Stimulated activated CD4-positive, alpha-beta T cell treated with anti-CD3 and anti-CD28 coated beads, Interleukin-15, amount 100 ng/mL, for 24 hours (primary cell): ENCODE results near the gene IGF1R.

Experiments
- DNase-seq: peaks from one replicate; pipeline ENCODE4 v3.0.0-alpha.2; 2020

The IGF1R gene

DNA sequence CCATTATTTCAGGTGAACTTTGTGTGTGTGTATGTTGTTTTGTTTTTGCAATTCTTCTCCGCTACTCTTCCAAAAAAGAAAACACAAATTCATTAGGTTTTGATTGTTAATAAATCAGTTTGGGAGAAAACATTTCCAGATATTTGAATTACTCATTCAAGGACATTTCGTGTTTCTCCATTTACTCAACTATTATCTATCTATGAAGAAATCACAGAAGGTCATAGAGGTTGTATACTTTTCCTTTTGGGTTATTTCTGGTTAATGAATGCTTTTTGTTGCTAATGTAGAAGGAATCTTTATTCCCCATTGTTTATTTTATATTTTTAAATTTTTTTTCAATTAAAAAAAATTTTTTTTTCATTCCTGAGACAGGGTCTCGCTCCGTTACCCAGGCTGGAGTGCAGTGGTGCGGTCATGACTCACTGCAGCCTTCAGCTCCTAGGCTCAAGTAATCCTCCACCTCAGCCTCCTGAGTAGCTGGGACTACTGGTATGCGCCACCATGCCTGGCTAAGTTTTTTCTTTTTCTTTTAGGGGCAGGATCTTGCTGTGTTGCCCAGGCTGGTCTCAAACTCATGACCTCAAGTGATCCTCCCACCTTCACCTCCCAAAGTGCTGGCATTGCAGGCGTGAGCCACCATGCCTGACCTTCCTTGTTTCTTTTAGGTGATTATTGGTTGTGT is 28.4 kb downstream of the IGF1R start:
- DNase-seq = no peak

DNA sequence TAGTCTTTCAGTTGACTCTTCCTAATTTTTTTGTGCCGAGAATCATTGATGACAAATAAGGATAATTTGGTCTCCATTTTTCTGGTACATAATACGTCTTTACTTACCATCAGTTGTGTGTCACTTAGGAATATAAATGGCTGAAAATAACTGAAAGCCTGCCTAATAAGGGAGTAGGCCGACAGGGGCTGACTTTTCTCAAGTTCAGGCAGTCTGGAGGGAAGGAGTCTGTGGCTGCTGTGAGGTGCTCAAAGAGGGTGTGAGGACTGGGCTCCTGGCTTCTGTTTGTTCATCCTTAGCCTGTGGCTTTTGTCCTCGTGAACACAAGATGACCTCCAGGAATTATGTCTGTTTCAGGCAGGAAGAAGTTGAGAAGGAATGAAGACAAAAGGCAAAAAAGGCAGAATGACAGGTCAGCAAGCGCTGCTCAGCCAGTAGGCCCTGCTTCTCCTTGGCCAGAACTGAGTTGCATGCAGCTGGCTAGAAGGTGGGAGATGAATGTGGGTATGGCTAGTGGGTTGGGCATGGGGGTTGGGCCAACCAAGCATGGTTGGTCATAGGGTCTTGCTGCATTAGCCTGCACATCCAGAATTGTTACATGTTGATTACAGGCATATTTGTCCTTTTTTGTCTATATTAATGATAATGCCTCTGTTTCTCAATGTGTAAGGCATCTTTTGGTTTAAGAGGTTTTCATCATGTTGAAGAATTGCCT is 29.2 kb downstream of the IGF1R start:
- no peak for DNase-seq

DNA sequence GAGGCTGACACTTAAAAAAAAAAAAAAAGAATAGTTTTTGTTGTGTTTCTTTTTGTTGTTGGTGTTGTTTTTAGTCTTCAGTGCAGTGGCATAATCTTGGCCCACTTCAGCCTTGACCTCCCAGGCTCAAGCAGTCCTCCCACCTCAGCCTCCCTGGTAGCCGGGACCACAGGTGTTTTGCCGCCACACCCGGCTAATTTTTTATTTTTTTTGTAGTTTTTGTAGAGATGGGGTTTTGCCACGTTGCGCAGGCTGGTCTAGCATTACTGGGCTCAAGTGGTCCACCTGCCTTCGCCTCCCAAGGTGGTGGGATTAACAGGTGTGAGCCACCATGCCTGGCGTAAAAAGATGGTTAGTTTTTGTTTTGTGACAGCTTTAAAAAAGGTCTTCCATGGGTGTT is 30.1 kb downstream of the IGF1R start:
- no peak for DNase-seq

DNA sequence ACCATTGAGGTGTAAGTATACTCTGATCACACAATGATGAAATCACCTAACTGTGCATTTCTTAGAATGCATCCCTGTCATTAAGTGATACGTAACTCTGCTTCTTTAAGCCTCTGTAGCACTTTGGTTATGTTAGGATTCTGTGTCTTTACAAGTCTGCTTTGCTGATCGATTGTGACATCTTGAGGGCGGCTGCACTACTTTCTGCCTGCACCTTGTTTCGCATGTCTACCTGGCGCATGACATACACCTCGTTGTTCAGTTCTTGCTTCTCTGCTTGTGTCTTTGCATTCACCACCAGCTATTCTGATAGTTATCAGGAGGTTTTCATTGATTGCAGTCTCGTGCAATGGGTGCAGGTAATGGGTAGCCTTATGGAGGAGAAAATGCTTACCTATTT is 32.7 kb downstream of the IGF1R start:
- DNase-seq = no peak

DNA sequence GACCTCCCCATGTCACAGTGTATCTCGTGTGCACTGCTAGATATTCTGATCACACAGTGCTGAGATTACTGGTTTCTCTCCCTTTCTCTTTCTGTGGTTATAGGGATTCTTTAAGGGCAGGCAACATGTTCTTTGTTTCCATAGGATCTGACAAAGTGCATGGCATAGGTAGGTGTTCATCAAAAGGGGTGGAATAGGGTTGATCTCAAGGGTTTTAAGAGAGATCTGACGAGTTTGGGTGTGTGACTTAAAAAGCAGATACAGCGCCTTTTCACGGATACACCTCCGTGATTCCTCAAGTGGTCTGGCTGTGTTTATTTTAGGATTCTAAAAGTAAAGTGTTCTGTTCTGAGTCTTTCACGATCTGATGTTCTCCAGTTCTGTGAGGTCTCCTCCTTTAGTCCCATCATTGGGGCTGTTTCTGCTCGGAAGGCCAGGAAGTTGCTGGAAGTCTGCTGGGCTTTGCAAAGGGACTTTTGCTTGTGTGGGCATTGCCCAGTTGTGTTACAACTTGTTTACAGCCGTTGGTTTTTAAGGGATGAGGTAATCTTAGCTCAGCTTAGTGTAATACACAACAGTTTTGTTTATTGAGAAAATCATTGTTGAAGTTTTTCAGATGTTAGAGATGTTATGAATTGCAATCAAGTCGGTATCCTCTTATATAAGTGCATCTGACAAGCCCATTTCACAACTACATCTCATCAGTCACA is 34.8 kb downstream of the IGF1R start:
- DNase-seq = no peak

DNA sequence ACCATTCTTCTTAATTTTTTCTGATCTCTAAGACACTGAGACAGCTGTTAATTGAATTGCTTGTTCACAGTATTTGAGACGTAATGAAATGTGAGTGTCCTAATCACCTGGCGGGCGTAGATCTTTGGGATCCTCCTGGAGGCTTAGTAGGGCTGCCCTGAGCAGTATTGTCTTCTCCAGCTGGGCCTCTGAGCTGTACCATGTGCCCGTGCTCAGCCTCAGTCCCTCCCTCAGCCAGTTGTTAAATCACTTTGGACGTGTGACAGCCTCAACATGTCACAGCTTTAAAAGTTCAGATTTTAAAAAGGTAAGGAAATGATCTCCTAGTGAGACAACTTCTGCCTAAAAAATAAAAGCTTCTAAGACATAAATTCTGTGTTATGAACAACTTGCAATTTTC is 35.5 kb downstream of the IGF1R start:
- DNase-seq = no peak

DNA sequence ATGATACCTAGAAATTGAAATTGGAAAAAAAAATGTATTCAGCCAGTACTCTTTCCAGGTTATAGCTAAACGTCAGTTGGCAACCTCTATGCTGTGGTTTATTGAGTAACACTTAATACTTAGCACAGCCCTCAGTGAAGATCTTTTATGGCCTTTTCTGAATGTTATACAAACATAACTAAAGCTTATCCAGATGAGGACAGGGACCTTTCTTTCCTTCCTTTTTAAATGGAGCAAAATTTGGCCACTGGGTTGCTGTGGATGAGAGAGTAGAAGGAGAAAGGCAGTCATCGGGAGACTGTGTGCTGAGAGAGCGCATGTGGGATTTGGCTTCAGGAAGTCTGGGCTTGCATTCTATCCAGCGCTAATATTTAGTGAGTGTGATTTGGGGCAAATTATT is 36.1 kb downstream of the IGF1R start:
- DNase-seq = no peak

DNA sequence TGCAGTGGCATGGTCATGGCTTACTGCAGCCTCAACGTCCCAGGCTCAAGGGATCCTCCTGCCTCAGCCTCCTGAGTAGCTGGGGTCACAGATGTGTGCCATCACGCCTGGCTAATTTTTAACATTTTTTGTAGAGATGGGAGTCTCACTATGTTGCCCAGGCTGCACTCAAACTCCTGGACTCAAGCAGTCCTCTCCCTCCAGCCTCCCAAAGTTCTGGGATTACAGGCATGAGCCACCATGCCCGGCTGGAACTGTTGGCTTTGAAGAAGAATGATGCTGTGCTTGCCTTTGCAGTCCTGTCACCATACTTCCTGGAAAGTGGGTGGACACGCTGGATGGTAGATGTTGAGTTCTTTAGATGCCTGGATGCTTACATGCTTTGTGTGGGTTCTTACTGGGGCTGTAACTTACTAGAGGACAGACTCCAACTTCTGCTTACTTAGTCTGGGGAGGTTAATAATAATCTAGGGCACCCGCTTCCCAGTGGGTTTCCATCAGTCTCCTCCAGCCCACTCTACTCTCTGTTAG is 36.7 kb downstream of the IGF1R start:
- DNase-seq = no peak

DNA sequence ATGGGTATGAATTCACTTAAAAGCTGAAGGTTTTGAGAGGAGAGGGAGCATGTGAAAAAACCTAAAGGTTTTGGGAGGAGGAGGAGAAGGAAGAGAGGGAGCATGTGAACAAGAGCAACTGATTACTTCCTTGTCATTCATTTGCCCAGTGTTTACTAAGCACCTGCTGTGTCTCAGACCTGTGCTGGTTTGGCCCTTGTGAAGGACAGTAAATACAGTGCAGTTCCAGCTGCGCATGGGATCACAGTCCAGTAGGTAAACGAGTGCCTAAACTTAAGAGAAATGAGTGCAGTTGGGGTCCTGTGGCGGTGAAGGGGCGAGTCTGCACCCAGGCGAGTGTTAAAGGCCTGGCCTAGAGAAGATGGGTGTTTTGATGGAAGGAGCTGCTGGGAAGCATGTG is 38.6 kb downstream of the IGF1R start:
- no peak for DNase-seq

DNA sequence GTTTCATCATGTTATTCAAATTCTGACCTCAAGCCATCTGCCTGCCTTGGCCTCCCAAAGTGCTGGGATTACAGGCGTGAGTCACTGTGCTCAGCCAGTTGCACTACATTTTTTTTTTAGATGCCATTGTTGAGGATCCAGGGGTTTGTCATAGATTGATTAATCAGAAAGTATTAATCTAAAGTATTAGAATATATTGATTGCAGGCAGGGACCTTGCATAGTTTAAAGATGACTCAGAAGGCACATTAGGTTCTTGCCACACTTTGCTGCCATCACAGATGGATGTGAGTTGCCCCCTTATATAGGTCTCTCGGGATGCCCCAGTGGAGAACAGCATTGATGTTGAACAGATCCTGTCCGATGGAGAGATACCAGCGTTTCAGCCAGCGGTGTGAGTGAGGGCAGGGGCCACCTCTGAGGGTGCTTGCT is 41.1 kb downstream of the IGF1R start:
- no peak for DNase-seq

DNA sequence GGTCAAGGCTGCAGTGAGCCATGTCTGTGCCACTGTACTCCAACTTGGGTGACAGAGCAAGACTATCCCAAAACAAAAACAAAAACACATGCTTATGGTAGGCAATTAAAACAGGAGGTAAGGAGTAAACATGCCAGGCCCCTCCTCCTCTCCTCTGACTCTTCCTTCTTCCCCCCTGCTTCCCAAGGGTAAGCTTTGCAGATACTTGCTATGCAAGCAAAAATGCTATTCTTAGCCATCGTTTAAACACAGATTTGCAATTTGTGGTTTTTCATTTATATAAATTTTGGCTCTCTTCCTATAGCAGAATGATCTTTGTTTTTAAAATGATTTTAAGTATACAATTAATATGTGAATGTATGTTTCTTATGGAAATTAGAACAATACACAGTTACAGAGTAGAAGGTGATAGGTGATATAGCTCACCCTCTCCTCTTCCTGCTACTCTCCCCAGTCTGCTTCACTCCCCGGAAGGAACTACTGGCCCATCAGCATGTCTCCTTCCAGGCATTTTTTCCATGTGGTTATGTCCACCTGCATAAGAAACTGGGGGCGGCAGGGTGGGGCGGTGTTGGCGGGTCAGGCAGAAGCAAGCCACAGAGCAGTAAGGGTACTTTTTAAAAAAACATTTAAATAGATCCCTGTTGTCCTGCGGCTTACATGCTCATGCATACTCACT is 42.1 kb downstream of the IGF1R start:
- no peak for DNase-seq

DNA sequence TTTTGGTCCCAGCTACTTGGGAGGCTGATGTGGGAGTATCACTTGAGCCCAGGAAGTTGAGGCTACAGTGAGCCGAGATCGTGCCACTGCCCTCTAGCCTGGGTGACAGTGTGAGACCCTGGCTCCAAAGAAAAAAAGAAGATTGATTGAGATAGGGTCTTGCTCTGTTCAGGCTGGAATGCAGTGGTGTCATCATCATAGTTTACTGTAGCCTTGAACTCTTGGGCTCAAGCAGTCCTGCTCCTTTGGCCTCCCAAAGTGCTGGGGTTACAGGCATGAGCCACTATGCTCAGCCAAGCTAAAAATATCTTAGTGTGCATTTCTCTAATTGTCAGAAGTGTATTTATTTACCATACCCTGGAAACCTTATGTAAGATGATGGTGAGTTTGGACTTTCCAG is 43.9 kb downstream of the IGF1R start:
- no peak for DNase-seq

DNA sequence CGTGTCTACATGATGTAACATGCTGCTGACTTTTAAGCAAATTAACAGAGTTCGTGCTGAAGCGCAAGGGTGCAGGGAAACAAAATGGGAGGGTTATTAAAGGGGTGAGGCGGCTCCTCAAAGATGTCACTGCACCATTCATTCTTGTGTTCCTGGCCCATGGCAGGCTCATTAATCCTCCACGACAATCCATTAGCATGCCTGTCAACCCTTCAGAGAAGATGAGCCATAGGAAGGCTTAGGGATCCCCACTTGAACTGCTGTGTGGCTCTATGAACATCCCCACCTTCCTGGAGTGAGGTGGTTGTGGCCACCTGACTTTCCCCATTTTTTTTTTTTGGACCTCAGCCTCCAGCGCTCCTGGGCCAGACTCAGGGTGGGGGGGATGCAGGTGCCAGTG is 45.8 kb downstream of the IGF1R start:
- no peak for DNase-seq

DNA sequence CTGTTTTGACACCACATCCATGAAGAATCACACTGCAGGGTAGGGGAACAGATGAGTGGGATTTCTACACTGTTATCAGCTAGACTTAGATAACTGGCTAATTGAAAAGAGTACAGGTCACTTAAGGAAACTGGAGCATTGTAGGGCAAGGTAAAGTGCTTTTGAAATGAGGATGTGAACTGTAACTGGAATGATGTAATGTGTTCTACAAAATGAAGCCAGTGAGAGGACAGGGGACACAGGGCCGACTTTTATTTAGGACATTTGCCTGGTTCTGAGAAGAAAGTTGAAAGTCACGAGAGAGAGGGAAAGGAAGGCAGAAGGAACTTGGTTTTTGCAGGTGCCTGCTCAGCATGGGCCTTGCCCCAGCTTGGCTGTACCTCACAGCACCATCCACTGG is 50.5 kb downstream of the IGF1R start:
- DNase-seq = no peak

DNA sequence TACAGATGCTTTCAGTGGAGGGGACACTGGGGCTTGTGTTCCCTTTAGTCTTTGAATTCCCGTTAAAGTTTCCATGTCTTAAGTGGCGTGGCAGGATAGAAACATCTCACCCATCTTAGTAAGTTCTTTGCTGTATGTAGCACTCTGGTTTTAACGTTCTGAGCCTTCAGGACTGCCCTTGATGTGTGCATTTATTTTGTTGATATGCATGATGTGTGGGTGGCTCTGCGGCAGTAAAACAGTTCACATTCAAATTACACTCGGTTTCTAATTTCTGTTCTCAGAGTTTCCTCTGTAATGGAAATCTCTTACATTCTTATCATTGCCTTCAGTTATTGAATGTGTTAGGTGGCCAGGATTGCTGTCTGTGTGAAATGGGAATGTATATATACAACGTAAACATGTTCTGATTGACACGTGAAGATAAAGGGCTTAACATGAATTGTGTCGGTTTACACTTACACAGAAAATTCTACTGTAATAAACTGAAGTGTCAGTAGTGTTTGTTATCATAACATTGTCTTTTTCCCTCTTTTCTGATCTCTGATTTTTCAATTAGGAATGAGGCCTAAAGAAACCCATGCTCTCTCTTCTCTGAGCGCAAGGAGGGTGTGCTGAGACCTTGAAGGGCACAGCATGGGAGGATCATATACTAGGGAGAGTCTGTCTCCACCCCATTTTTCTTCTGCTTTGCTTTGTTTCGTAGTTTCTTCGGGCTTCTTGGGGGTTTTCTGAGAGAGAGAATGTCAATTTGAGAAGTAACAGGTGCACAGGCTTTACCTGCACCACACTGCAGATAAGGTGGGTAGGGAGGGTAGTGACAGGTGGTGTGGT is 51.5 kb downstream of the IGF1R start:
- peak; percentile 11 for DNase-seq

DNA sequence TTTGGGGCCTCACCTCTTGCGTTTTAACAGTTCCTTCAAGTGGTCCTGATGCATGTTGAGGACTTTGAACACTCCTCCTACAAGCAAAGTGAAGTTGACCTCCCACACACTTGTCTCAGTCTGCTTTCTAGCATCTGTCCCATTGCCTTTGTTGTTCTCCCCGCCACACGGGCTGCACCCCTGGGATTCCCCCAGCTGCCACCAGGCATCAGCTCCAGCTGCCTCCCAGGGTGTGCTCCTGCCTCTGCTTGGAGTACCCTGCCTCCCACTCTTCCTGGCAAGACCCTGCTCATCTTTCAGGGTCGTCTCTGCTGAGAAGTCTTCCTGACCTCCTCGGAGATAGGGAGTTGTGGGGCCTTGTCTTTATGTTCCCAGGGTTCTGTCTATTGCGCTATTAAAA is 52.2 kb downstream of the IGF1R start:
- peak; percentile 14 for DNase-seq

DNA sequence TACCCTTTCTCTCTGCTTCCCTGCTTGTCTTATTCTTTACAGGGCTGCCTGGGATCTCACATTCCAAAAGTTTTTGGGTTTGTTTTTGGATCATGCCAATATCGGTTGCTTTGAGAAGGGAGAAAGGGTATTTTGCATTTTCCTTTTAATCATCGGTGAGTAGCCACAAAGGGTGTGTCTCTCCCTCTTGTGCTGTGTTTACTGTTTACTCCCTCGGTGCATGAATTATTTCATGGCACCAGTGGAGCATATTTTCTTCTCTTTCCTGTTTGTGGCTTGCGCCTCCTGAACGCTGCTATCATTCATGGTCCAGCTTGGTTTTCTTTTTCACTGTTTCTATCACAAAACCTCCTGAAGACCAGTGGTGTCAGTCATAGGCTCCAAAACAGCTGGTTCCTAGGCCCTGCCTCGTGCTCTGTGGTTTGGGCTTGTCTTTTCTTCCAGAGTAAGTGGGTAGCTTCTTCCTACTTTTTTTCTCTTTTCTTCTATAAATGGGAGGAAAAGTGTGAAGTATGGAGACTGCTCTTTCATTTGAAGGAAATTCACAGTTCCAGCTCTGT is 54.9 kb downstream of the IGF1R start:
- no peak for DNase-seq

DNA sequence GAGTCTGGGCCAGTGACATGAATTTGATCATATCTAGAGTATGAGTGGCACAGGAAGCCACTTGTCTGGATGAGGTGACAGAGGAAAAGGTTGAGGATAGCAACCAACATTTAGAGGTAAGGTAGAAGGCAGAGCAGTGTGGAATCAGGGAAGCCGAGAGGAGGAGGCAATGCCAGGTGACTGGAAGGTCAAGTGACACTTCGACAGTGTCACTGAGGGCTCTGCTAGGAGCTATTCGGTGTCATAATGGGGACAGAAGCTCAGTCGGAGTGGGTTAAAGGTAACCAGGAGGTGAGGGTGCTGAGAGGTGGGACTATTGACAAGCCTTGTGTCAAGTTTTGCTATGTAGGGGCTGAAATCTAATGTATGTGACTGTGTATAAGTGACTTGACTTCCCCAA is 56.7 kb downstream of the IGF1R start:
- DNase-seq = no peak

DNA sequence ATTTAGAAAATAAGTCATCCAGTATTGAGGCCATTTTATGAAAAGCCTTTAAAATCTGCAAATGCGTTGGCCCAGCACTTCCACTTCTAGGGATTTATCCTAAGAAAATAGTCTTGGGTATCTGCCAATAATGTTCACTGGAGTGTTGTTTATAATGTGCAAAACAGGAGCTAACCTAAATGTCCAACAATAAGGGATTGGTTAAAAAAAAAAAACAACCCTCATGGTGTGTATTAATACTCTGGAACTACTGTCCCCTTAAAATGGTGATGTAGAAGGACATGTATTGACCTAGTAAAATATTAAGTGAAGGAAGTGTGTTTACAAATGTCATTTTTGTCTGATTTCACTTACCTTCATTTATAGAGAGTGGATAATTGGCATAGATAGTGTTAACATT is 58.0 kb downstream of the IGF1R start:
- no peak for DNase-seq

DNA sequence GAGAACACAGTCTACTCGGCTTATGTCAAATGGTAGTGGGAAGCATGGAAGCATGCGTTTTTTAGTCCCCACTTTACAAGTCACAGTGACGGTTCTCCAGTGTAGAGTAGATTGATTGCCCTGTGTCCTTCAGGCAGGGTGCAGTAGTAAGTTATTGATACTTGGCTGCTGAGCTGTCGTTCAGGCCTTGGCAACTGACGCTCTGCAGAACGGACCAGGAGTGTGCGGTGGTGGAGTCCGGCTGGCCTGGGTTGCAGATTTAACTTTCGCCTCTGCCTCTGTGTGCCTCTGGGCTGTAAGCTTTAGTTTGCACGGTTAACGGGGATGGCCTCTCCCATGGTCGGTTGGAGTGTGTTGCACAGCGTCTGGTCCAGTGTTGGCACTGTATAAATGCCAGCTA is 58.6 kb downstream of the IGF1R start:
- DNase-seq = no peak

DNA sequence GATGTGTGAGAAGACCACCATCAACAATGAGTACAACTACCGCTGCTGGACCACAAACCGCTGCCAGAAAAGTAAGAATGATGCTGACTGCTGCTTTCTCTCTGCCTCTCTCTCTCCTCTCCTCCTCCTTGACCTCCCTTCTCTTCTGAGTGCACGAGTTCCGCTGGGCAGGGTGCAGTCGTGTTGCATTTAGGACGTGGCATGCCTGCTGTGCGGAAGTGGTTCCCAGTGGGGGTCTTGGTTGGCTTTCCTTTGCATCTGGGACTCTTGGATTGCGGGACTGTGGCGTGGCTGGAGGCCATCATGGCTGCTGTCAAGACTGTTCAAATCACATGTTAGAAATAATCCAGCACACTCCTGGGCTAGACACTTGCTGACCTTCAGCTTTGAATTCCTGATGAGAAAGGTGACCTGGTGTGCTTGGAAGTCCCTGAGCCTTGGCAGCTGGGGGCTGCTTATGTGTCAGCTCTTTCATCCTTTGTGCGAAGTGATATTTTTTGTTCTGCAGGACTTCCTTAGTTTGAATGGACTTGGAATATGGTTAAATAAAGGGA is 59.8 kb downstream of the IGF1R start:
- no peak for DNase-seq

DNA sequence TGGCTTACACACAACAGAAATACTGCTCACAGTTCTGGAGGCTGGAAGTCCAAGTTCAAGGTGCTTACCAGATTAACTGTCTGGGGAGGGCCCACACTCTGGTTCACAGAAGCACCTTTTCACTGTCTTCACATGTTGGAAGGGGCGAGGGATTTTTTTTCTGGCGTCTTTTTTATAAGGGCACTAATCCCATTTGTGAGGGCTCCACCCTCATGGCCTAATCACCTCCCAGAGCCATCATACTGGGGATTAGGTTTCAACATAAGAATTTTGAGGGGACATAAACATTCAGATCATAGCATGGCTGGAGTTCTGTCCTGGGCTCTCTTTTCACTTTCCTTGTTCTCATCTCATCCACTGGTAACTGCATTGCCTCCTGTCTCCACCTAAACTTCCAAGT is 63.5 kb downstream of the IGF1R start:
- no peak for DNase-seq
